SU-DHL-6 (cell line): ENCODE measurements around the gene TLR8.
"Not testable (repeated sequence)": the region's sequence is repeated elsewhere in the genome, so short reads cannot be mapped to it uniquely, and the experiment has no call there.

Experiments used
- EZH2phosphoT487 ChIP-seq: fragments of 200-600 bp; sonication (generic), shearing (Covaris generic); conservative IDR thresholded peaks from 2 replicates; pipeline ENCODE4 v1.6.1; 2018; ENCODE audit warnings: mild to moderate bottlenecking, antibody characterized with exemption, low read length, moderate library complexity, mixed read lengths
- TF ChIP-seq, protein P1 (sequence below): fragments of 200-600 bp; sonication (generic); IDR thresholded peaks from one replicate; pipeline ENCODE4 v1.5.1; 2017; ENCODE audit warnings: antibody characterized with exemption, mild to moderate bottlenecking, low read length, moderate library complexity; ENCODE audit not compliant: insufficient read depth, poor library complexity, severe bottlenecking

DNA sequence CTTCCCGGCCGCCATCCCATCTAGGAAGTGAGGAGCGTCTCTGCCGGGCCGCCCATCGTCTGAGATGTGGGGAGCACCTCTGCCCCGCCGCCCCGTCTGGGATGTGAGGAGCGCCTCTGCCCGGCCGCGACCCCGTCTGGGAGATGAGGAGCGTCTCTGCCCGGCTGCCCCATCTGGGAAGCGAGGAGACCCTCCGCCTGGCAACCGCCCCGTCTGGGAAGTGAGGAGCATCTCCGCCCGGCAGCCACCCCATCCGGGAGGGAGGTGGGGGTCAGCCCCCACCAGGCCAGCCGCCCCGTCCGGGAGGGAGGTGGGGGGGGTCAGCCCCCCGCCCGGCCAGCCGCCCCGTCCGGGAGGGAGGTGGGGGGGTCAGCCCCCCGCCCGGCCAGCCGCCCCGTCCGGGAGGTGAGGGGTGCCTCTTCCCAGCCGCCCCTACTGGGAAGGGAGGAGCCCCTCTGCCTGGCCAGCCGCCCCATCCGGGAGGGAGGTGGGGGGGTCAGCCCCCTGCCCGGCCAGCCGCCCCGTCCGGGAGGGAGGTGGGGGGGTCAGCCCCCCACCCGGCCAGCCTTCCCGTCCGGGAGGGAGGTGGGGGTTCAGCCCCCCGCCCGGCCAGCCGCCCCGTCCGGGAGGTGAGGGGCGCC lies 56.9 kb downstream of the TLR8 start:
- TF ChIP-seq, protein P1, sequence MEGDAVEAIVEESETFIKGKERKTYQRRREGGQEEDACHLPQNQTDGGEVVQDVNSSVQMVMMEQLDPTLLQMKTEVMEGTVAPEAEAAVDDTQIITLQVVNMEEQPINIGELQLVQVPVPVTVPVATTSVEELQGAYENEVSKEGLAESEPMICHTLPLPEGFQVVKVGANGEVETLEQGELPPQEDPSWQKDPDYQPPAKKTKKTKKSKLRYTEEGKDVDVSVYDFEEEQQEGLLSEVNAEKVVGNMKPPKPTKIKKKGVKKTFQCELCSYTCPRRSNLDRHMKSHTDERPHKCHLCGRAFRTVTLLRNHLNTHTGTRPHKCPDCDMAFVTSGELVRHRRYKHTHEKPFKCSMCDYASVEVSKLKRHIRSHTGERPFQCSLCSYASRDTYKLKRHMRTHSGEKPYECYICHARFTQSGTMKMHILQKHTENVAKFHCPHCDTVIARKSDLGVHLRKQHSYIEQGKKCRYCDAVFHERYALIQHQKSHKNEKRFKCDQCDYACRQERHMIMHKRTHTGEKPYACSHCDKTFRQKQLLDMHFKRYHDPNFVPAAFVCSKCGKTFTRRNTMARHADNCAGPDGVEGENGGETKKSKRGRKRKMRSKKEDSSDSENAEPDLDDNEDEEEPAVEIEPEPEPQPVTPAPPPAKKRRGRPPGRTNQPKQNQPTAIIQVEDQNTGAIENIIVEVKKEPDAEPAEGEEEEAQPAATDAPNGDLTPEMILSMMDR: not testable (repeated sequence)
- TF ChIP-seq EZH2phosphoT487: not testable (repeated sequence)
